ENCODE data around the gene ZNF138.

GRCh38 chr7:64811767-64812166 is 17.5 kb downstream of the ZNF138 start:
- TF ChIP-seq CTCF (IDR thresholded peaks at IDR 0.05) (no peak), POLR2A (IDR thresholded peaks at IDR 0.05) (no peak)

All from testis (tissue), 2 donors.